HG03469 (cell line): ENCODE results near the gene CCDC122.
"Not testable (repeated sequence)": the region's sequence is repeated elsewhere in the genome, so short reads cannot be mapped to it uniquely, and the experiment has no call there.

Experiments
- ATAC-seq: cut with Tn5 transposase; IDR thresholded peaks from one replicate; pipeline ENCODE4 v1.9.1; 2021; ENCODE audit warnings: mild to moderate bottlenecking, moderate library complexity, moderate number of reproducible peaks; ENCODE audit not compliant: unreplicated experiment

The CCDC122 gene

GRCh38 chr13:43877766-43878165 lies 1.8 kb downstream of the CCDC122 start:
- no peak for ATAC-seq

- no peak for ATAC-seq
These were observed 2.2 kb downstream of the CCDC122 start for GRCh38 chr13:43877326-43877725.

GRCh38 chr13:43876366-43876765 lies 3.2 kb downstream of the CCDC122 start:
- no peak for ATAC-seq

GRCh38 chr13:43874504-43875092 lies 4.9 kb downstream of the CCDC122 start:
- ATAC-seq = no peak

- no peak for ATAC-seq
These were observed 7.4 kb downstream of the CCDC122 start for GRCh38 chr13:43872181-43872580.

GRCh38 chr13:43865892-43866291 lies 13.6 kb downstream of the CCDC122 start:
- ATAC-seq = no peak

GRCh38 chr13:43864921-43865320 lies 14.6 kb downstream of the CCDC122 start:
- no peak for ATAC-seq

- ATAC-seq = no peak
These were observed 17.7 kb downstream of the CCDC122 start for GRCh38 chr13:43861863-43862262.

GRCh38 chr13:43852923-43853404 lies 26.6 kb downstream of the CCDC122 start:
- ATAC-seq = no peak

GRCh38 chr13:43850873-43851272 lies 28.7 kb downstream of the CCDC122 start:
- no peak for ATAC-seq

GRCh38 chr13:43848001-43848649 lies 31.4 kb downstream of the CCDC122 start:
- no peak for ATAC-seq

GRCh38 chr13:43846496-43847158 lies 32.9 kb downstream of the CCDC122 start:
- ATAC-seq = no peak

GRCh38 chr13:43838909-43839308 lies 40.6 kb downstream of the CCDC122 start:
- no peak for ATAC-seq

- no peak for ATAC-seq
These were observed 43.8 kb downstream of the CCDC122 start for GRCh38 chr13:43835701-43836100.

- ATAC-seq = no peak
These were observed 48.5 kb downstream of the CCDC122 start for GRCh38 chr13:43831088-43831487.

GRCh38 chr13:43830497-43830881 lies 49.1 kb downstream of the CCDC122 start:
- no peak for ATAC-seq

GRCh38 chr13:43824656-43825055 lies 54.9 kb downstream of the CCDC122 start:
- not testable (repeated sequence) for ATAC-seq

- no peak for ATAC-seq
These were observed 56.6 kb downstream of the CCDC122 start for GRCh38 chr13:43822969-43823368.

GRCh38 chr13:43816401-43816889 lies 63.1 kb downstream of the CCDC122 start:
- no peak for ATAC-seq

GRCh38 chr13:43815204-43815603 lies 64.3 kb downstream of the CCDC122 start:
- ATAC-seq = no peak

- ATAC-seq = no peak
These were observed 70.9 kb downstream of the CCDC122 start for GRCh38 chr13:43808676-43809075.

GRCh38 chr13:43805681-43806128 lies 73.8 kb downstream of the CCDC122 start:
- no peak for ATAC-seq
